Measurements from ENCODE around the gene AGPAT4.

Gene AGPAT4

GRCh38 chr6:161143663-161144430 lies 130.0 kb downstream of the AGPAT4 start:
- in situ Hi-C loops (cut with HindIII; ENCODE audit: low sequenced_read_pairs), result no loop called here

DNA sequence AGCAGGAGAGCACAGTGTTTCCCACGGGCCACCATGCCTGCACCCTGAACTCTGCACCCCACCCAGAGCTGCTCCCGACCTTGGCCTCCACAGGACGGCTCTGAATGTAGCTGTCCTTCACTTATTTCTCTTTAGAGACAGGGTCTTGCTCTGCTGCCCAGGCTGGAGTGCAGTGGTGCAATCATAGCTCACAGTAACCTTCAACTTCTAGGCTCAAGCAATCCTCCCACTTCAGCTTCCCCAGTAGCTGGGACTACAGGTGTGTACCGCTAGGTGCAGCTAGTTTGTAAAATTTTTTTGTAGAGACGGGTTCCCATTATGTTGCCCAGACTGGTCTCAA lies 130.9 kb downstream of the AGPAT4 start:
- in situ Hi-C loops (cut with HindIII; ENCODE audit: low sequenced_read_pairs), result no loop called here

DNA sequence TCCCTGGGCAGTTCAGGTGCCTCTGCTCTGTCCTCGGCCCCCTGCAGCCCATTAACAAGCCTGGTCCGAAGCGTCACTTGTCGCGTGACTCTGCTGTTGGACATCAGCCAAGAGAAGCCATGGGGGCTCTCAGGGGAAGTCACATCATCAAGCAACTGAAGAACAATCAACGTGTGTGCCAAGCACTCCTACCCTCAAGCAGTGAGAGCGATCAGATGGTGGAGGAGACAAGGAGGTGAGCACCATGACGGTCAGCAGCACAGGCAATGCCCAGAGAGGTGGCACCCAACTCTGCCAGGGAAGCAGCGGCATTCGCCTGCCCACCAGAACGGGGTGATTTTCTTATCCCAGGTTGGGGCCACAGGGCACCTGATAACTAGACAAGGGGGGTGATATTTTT lies 132.7 kb downstream of the AGPAT4 start:
- in situ Hi-C loops (cut with HindIII; ENCODE audit: low sequenced_read_pairs), result no loop called here

DNA sequence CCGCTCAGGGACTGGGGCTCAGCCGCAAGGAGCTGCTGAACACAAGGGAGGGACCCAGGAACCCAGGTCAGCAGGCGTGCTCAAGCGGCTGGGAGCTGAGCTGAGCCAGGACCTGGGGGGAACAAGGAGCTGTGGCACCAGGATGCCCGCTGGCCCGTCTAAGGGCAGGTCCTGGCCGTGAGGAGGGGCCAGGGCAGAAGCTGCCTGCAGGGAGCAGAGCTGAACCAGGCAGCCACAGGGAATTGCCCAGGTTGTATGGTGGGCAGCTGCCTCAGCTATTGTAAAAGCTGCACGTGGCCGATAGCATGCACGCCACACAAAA lies 133.3 kb downstream of the AGPAT4 start:
- in situ Hi-C loops (cut with HindIII; ENCODE audit: low sequenced_read_pairs), result no loop called here

DNA sequence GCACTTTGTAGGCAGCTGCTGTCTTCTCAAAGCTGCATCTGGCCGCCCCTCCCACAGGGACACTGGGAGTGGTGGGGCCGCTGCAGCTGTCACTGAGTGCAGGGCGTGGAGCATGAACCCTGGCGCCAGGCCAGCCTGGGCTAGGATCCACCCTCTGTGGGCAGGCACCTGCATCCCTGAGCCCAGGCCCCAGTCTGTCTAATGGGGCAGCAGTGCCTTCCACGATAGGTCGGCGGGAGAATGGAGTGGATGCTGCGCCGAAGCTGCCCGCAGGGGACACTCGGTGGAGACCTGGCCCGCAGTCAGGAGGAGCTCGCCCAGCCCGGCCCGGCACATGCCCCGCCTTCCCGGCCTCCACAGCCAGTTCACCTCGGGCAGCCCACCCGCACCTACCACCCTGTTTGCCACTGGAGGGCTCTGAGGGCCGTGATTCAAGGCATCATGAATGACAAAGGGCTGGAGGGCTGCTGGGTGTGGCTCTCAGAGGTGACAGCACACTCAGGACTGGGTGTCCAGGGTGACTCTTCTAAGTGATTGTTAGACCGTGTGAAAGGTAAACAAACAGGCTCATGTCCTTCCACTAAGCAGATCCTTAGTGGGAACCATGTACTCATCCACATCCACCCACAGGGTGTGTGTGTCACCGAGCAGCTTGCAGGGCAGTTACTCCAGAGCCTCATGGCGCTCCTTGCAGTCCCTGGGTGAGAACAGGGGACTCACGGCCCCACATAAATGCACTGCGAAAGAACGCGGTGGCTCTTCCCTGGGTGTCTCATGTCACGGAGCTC lies 133.9 kb downstream of the AGPAT4 start:
- in situ Hi-C loops (cut with HindIII; ENCODE audit: low sequenced_read_pairs), result no loop called here

DNA sequence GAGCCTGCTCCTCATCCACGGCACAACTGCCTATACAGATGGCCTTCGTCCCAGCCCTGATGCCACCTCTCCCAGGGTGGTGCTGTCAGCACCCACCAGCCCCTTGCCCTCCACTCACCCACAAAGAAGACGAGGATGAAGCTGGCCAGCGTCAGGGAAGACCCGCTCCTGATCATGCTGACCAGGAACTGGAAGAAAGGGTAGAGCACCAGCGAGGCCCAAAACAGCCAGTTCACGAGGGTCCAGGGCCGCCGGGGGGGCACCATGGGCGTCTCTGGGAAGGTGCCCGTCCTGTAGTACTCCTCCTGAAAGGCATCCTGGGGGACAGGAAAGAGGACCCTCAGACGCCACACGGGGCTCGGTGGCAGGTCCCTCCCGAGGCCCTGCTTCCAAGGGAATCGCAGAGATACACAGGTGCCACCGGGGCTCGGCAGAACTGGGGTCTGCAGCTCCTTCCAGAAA lies 134.5 kb downstream of the AGPAT4 start:
- in situ Hi-C loops (cut with HindIII; ENCODE audit: low sequenced_read_pairs), result no loop called here

DNA sequence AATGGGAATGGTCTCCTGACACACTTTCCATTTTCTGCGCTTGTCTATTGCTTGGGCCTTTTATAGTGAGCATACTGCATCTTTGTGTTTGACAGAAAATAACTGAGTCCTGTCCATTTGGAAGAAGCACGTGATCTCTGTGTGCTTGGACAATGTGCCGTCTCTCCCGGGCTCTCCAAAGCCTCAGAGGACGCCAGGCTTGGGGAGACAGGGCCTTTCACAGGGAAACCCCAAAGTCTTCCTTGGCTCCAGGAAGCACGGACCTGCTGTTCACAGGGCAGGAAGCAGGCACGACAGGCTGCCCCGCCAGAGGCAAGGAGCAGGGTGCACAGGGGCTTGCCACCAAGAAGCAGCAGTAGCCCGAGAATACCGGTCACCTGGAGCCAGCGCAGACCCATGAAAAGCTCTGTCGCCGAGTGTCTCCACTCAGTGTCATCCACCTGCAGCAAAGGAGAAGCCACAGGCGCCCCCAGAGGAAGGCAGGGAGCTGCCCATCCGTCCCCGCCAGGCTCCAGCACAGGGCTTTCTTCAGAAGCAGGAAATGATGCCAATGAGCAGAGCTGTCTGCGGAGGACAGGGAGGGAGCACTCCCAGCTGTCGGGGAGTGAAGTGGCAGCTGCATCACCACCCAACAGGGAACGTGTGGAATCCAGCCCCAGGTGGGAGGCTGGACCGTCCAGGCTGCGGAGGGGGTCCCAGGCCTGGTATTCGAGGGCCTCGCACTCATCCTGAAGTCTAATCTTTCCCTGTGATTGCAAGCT lies 135.1 kb downstream of the AGPAT4 start:
- in situ Hi-C loops (cut with HindIII; ENCODE audit: low sequenced_read_pairs), result no loop called here

- in situ Hi-C loops (cut with HindIII; ENCODE audit: low sequenced_read_pairs), result no loop called here
Observed at GRCh38 chr6:161137839-161138542, 135.9 kb downstream of the AGPAT4 start.

DNA sequence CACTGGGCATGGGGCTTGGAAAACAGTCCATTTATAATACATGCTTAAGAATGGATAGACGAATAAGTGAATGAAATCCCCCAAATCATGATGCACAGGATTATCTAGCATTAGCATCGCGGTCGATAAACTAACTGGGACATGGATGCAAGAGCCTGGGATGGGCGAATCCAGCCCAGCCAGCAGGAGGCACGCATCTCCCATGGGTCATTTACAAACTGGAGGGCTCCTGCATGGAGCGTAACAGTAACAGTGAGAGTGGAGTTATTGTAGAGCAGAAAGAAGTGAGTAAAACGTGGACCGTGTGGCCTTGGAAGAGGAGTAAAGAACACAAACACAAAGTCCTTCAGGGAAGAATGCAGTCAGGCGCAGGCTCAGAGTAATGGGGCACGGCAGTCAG lies 136.5 kb downstream of the AGPAT4 start:
- in situ Hi-C loops (cut with HindIII; ENCODE audit: low sequenced_read_pairs), result no loop called here

DNA sequence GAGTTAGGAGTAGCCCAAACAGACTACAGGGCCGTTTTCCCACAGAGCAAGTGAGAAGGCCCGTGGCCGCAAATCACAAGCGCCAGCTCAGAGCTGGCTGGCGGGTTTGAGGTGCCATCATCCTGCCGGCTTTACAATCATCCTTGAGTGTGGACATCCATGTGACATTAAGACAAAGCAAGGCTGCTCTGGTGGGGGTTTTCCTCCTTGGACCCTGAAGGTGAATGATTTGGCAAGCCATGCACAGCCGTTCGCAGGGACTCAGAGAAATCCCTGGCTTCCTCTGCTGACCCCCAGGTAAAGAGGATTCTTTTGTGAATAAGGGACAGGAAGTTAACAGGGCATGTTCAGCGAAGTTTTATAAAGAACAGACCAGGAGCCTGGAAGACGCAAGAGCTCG lies 137.2 kb downstream of the AGPAT4 start:
- in situ Hi-C loops (cut with HindIII; ENCODE audit: low sequenced_read_pairs), result no loop called here

GRCh38 chr6:161135695-161136591 lies 137.9 kb downstream of the AGPAT4 start:
- in situ Hi-C loops (cut with HindIII; ENCODE audit: low sequenced_read_pairs), result no loop called here

DNA sequence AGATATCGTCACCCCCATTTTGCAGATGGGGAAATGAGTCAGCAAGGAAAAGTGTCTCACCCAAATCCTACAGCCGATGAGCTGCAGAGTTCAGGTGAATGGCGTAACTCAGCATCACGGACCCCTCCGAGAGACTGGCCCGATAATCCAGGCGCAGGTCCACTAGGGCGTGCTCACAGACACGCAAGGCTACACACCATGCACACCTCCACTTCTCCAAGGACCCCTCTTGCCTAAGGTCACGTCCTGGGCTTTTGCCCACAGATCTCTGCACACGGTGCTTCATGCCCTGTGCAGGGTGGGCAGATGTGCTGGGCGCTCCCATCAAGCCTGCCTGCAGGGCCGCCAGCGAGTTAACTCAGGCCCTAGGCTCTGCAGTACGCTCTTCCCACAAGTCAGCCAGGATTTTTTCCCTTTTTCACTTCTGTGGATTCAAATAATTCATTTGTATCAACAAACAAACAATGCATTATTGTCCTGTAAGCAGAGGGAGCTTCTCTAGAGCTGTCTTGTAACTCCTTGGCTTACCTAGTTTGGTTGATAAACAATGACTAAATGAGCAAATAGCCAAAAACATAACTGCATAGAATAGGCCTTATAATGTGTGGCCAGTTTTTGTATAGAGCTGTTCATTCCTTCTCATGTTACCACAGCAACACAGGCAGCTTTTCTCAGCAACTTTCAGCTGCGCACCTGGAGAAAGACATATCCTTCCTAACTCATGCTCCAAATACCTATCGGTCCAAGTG lies 139.1 kb downstream of the AGPAT4 start:
- in situ Hi-C loops (cut with HindIII; ENCODE audit: low sequenced_read_pairs), result no loop called here

DNA sequence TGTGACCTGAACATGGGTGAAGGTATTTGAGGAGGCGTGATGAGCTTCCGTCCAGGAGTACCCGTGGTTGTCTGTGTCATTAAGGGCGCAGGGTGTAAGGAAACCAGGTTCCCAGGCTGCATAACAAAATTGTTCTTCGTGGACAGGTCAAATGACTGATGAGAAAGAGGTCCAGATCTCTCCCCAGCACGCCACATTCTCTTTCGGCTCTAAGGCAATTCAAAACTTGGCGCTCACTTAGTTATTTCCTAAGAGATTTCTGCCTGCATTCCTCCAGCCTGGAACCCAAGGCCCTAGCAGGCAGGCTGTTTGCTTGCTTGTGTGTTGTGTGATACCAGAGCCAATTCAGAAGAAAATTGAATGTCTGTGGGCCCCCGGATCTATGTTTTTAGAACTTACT lies 139.9 kb downstream of the AGPAT4 start:
- in situ Hi-C loops (cut with HindIII; ENCODE audit: low sequenced_read_pairs), result no loop called here

- in situ Hi-C loops (cut with HindIII; ENCODE audit: low sequenced_read_pairs), result no loop called here
Observed at GRCh38 chr6:161132384-161132783, 141.5 kb downstream of the AGPAT4 start.

GRCh38 chr6:161130967-161131766 lies 142.7 kb downstream of the AGPAT4 start:
- in situ Hi-C loops (cut with HindIII; ENCODE audit: low sequenced_read_pairs), result no loop called here

DNA sequence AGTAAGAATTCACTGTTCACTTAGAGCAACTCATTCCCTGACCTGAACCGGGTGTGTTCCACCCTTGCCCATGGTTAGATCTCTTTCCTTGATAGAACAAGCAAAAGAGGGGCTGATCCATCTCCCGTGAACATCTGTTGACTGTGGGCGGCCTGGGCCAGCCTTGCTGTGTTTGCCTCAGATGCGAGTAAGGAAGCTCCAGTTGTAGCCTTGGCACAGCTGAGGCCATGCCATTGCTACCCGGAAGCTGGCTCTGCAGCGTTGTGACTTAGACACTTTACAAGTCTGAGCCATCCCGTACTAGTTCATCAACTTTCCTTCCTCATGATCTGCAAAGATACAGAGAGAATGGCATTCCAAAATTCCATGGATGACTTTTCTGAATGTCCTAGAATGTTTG lies 143.3 kb downstream of the AGPAT4 start:
- in situ Hi-C loops (cut with HindIII; ENCODE audit: low sequenced_read_pairs), result no loop called here

DNA sequence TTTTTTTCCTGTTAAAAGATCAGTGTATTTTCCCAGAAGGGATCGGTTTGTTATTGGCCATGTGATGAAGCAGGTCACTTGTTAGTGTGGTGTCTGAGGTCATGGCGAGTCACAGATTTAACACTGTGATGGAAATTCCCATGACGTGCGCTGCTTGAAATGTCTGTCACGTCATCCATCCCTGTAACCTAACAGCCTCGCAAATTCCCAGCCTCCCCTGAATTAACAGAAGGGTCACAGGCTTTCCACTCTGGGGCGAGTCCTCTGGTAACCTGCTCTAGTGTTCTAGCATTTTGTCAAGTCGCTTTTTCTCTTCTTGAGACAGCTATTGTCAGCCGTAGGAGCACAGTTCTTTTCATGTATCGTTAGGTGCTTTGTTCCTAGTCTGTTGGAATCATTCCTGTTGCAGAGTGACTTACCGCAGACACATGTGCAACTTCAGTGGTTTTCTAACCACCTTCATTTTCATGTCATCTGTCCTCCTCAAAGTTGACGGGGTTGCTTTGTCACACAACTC lies 145.1 kb downstream of the AGPAT4 start:
- in situ Hi-C loops (cut with HindIII; ENCODE audit: low sequenced_read_pairs), result no loop called here

DNA sequence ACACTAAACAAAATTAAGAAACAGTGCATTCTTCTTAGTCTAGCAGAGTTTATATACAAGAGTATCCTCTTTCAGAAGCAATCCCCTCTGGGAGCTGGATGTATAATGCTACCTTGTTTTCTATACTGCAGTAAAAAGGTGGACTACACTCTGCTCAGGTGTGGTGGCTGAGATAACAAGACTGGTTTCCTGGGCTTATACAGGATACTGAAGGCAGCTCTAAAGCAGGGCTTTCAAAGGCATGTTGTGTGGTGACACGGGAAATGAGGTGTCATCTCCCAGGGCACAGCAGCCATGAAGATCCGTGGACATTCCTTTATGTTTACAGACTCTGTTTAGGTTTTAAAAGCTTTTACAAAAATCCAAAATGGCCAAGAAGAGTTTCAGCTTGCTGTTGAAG lies 145.6 kb downstream of the AGPAT4 start:
- in situ Hi-C loops (cut with HindIII; ENCODE audit: low sequenced_read_pairs), result no loop called here

Data from DLD1 (cell line).